ENCODE data around the gene FRY. TPM values are rescaled to one million over a fixed set of nuclear protein-coding genes. Genes with fewer than 3 reads are reported as not detected.
A peak's percentile ranks its signal among the peaks of the same experiment; 100 is the strongest.

Gene FRY
- total RNA-seq, 1 donor from 2014 or later: 5.4 TPM

DNA sequence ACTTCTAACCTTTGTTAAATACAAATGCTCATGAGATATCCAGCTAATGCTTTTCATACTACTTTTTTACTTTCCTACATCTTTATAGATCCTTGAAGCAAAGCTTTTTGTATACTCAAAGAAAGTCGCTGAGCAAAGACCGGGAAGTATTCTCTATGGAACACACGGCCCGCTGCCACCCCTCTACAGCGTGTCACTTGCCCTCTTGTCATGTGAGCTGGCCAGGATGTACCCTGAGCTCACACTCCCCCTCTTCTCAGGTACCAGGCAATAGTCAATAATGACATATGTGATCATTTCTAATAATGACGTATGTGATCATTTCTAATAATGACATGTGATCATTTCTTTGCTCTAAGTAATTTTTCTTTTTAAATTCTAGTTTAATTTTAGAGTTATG, 170.7 kb downstream of the FRY start:
- Mint-ChIP-seq H3K27ac (ENCODE audit: unreplicated experiment) (no peak overlapping the region), H3K4me1 (no peaks in the 10 kb centered on the region), H3K9me3 (no peaks in the 10 kb centered on the region), H3K4me3 (no peak overlapping the region), H3K27me3 (ENCODE audit: low read depth) (no peaks in the 10 kb centered on the region), H3K36me3 (ENCODE audit: low read depth) (no peaks in the 10 kb centered on the region)
- TF ChIP-seq, protein P1, sequence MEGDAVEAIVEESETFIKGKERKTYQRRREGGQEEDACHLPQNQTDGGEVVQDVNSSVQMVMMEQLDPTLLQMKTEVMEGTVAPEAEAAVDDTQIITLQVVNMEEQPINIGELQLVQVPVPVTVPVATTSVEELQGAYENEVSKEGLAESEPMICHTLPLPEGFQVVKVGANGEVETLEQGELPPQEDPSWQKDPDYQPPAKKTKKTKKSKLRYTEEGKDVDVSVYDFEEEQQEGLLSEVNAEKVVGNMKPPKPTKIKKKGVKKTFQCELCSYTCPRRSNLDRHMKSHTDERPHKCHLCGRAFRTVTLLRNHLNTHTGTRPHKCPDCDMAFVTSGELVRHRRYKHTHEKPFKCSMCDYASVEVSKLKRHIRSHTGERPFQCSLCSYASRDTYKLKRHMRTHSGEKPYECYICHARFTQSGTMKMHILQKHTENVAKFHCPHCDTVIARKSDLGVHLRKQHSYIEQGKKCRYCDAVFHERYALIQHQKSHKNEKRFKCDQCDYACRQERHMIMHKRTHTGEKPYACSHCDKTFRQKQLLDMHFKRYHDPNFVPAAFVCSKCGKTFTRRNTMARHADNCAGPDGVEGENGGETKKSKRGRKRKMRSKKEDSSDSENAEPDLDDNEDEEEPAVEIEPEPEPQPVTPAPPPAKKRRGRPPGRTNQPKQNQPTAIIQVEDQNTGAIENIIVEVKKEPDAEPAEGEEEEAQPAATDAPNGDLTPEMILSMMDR (conservative IDR thresholded peaks at IDR 0.05): no peak
- no peak for DNase-seq (ENCODE audit: low read depth, low spot score)

DNA sequence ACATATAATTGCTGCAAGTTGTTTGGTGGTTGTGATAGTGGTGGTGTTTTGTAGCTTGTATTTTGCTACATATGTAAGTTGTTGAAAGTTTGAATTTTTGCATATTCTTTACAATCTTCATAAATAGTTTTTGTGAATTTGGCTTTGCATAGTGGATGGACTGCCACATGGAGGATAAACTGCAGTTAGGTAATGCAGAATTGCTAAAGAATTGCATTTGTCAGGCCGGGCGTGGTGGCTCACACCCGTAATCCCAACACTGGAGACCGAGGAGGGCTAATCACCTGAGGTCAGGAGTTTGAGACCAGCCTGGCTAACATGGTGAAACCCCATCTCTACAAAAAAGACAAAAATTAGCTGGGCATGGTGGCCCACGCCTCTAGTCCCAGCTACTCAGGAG, 171.6 kb downstream of the FRY start:
- H3K36me3 Mint-ChIP-seq (ENCODE audit: low read depth): no peaks in the 10 kb centered on the region
- no peak for DNase-seq (ENCODE audit: low read depth, low spot score)
- H3K27ac Mint-ChIP-seq (ENCODE audit: unreplicated experiment): no peak overlapping the region
- H3K9me3 Mint-ChIP-seq: no peaks in the 10 kb centered on the region
- TF ChIP-seq, protein P1 (conservative IDR thresholded peaks at IDR 0.05): no peak
- H3K27me3 Mint-ChIP-seq (ENCODE audit: low read depth): no peaks in the 10 kb centered on the region
- no peaks in the 10 kb centered on the region for H3K4me1 Mint-ChIP-seq
- H3K4me3 Mint-ChIP-seq: no peak overlapping the region

DNA sequence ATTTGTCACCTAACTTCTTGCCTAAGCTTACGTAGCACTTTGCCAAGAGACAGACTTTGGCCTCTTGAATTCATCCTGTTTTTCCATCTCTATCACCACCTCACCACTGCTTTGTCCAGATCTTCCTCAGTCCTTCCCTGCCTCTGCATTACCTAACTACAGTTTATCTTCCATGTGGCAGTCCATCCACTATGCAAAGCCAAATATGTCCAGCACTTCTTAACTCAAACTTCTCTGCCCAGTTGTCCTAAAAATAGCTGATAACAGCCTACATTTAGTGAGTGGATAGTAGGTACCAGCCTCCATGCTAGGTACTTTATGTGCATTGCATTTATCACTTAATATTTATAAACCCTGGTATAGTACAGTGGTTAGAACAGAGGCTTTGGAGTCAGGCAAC, 172.2 kb downstream of the FRY start:
- Mint-ChIP-seq H3K4me3 (no peak overlapping the region), H3K9me3 (no peaks in the 10 kb centered on the region), H3K36me3 (ENCODE audit: low read depth) (no peaks in the 10 kb centered on the region), H3K27ac (ENCODE audit: unreplicated experiment) (no peak overlapping the region), H3K27me3 (ENCODE audit: low read depth) (no peaks in the 10 kb centered on the region), H3K4me1 (no peaks in the 10 kb centered on the region)
- DNase-seq (ENCODE audit: low read depth, low spot score): no peak
- TF ChIP-seq, protein P1 (conservative IDR thresholded peaks at IDR 0.05): no peak

DNA sequence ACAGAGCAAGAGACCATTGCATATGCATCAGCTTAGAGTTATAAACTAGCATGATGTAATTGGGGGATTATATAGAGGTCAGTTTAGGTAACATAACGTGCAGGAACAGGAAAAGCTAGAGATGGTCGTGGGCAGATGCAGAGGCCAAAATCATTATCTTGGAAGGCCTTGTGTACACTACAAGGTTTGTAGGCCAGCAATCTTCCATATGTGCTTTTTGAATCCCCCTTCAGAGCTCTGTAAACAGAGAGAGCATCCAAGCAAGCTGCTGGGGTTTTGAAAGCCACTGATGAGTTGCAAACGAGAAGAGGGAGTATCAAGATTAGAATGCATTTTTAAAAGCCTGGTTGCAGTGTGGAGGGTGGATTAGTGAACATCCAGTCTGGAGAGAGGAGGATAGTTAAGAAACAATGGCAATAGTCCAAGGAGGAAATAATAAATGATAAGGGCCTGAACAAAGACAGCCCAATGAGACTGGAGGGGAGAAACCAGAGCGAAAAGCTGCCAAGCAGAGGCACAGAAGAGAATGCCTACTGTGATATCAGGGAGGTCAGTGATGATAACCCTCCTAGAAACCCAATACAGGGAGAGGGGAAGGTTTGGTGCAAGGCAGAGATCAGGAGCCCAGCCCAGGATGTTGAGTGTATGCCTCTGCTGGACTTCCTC, 174.0 kb downstream of the FRY start:
- Mint-ChIP-seq H3K4me1 (no peaks in the 10 kb centered on the region), H3K27ac (ENCODE audit: unreplicated experiment) (no peak overlapping the region), H3K9me3 (no peaks in the 10 kb centered on the region), H3K4me3 (no peak overlapping the region), H3K36me3 (ENCODE audit: low read depth) (no peaks in the 10 kb centered on the region), H3K27me3 (ENCODE audit: low read depth) (no peaks in the 10 kb centered on the region)
- TF ChIP-seq, protein P1 (conservative IDR thresholded peaks at IDR 0.05): no peak
- DNase-seq (ENCODE audit: low read depth, low spot score): no peak

DNA sequence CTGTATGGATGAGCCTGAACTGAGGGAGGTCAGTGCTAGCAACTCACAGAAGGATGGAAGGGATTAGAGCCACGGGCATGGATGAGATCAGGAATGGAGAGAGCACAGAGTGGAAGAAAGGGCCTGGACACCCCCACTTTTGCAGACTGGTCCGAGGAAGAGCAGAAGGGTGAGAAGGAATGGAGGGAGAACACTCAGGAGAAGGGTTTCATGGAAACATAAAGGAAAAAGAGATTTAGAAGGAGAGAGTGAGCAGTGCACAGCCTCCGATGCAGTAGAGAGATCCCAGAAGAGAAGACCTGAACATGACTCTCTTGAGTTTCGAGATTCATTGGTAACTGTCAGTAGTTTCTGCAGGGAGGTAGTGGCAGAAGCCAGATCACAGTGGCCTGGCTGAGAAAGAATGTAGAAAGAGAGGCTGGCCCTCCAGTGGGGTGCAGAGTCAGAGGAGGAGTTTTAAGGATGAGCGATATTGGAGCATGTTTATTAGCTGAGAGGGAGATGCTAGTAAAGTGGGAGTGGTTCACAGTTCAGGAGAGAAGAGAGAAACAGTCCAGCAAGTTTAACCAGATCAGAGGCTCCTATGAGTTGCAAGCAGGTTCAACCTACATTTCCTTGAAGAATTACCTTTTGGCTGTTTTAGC, 174.6 kb downstream of the FRY start:
- Mint-ChIP-seq H3K9me3 (no peaks in the 10 kb centered on the region), H3K4me3 (no peak overlapping the region), H3K27ac (ENCODE audit: unreplicated experiment) (peak overlapping the region; percentile 22), H3K36me3 (ENCODE audit: low read depth) (no peaks in the 10 kb centered on the region), H3K4me1 (no peaks in the 10 kb centered on the region), H3K27me3 (ENCODE audit: low read depth) (no peaks in the 10 kb centered on the region)
- DNase-seq (ENCODE audit: low read depth, low spot score): no peak
- TF ChIP-seq, protein P1 (conservative IDR thresholded peaks at IDR 0.05): no peak

Data from neural crest cell (in vitro differentiated cells).